GM12878 (cell line): ENCODE measurements around the gene EWSR1.

Source experiments
- ATF2 ChIP-seq: IDR thresholded peaks from 2 replicates; pipeline ENCODE4 v1.6.1; 2012; ENCODE audit warnings: low read length, inconsistent platforms
- BACH1 ChIP-seq: fragments of 450-650 bp; IDR thresholded peaks from 2 replicates; pipeline ENCODE4 v1.6.1; 2017; ENCODE audit warnings: mild to moderate bottlenecking, borderline replicate concordance
- IKZF1 ChIP-seq: fragments of 450-650 bp; conservative IDR thresholded peaks from 2 replicates; pipeline ENCODE4 v1.6.1; 2017; ENCODE audit warnings: antibody characterized with exemption, mild to moderate bottlenecking
- NR2C1 ChIP-seq: fragments of 450-650 bp; IDR thresholded peaks from 2 replicates; pipeline ENCODE4 v1.6.1; 2017; ENCODE audit warnings: antibody characterized with exemption, mild to moderate bottlenecking, moderate library complexity
- POLR2AphosphoS2 ChIP-seq: IDR thresholded peaks from 2 replicates; pipeline ENCODE4 v1.6.1; 2011; ENCODE audit warnings: low read depth, mild to moderate bottlenecking, low read length, improper control_type of control experiment, moderate library complexity
- RBBP5 ChIP-seq: fragments of 200-600 bp; sonication (generic); conservative IDR thresholded peaks from 2 replicates; pipeline ENCODE4 v1.6.1; 2016
- ZNF217 ChIP-seq: fragments of 450-650 bp; IDR thresholded peaks from 2 replicates; pipeline ENCODE4 v1.6.1; 2017; ENCODE audit warnings: antibody characterized with exemption, mild to moderate bottlenecking
- ZNF274 ChIP-seq: IDR thresholded peaks from one replicate; pipeline ENCODE4 v1.8.0; 2011; ENCODE audit not compliant: insufficient read length, insufficient read depth
- TF ChIP-seq, protein P1 (sequence below), 3 experiments: IDR thresholded peaks in 2 of 3; conservative IDR thresholded peaks in 1 of 3; 2 replicates each; pipeline ENCODE4 v1.5.1; 2011; ENCODE audit warnings: low read depth in 3 of 3, low read length in 3 of 3, mild to moderate bottlenecking in 3 of 3, control low read depth in 2 of 3, moderate library complexity in 2 of 3, inconsistent platforms in 1 of 3, mixed read lengths in 1 of 3; ENCODE audit not compliant: control insufficient read depth in 2 of 3, insufficient read depth in 1 of 3; ENCODE audit errors: extremely low read depth in 1 of 3
- TF ChIP-seq, protein P2 (sequence below): fragments of 450-650 bp; formaldehyde crosslinking; IDR thresholded peaks from 2 replicates; pipeline ENCODE4 v1.4.0; 2020; ENCODE audit warnings: mild to moderate bottlenecking, moderate library complexity

DNA sequence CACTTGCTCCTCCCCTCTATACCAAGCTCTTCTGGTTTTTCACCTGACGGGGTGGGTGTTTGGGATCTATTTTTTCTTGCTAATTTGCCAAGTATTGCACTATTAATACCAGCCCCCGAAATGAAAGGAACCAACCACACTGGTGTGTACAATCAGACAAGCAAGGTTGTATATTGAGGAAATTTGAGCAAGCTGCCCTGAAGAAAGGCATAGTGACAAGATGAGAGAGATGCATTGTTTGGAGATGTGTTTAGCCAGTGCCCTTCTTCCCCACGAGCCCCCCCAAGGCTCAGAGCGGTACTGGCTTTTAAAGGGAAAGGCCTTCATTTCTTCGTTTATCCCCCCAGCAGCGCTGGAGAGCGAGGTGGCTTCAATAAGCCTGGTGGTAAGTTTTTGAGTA, 23.1 kb downstream of the EWSR1 start:
- TF ChIP-seq, protein P1, sequence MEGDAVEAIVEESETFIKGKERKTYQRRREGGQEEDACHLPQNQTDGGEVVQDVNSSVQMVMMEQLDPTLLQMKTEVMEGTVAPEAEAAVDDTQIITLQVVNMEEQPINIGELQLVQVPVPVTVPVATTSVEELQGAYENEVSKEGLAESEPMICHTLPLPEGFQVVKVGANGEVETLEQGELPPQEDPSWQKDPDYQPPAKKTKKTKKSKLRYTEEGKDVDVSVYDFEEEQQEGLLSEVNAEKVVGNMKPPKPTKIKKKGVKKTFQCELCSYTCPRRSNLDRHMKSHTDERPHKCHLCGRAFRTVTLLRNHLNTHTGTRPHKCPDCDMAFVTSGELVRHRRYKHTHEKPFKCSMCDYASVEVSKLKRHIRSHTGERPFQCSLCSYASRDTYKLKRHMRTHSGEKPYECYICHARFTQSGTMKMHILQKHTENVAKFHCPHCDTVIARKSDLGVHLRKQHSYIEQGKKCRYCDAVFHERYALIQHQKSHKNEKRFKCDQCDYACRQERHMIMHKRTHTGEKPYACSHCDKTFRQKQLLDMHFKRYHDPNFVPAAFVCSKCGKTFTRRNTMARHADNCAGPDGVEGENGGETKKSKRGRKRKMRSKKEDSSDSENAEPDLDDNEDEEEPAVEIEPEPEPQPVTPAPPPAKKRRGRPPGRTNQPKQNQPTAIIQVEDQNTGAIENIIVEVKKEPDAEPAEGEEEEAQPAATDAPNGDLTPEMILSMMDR (IDR thresholded peaks at IDR 0.05 in 2 of 3, conservative IDR thresholded peaks at IDR 0.05 in 1 of 3; ENCODE audit: control insufficient read depth in 2 of 3, extremely low read depth in 1 of 3, insufficient read depth in 1 of 3, low read depth in 3 of 3, low read length in 3 of 3) = peak in 1 of 3 experiments; percentile 2; a peak in 1 of 6 replicates
- no peak for TF ChIP-seq POLR2AphosphoS2
- TF ChIP-seq ZNF217 = no peak
- TF ChIP-seq ATF2 = no peak
- no peak for TF ChIP-seq NR2C1
- TF ChIP-seq ZNF274 = no peak
- TF ChIP-seq, protein P2, sequence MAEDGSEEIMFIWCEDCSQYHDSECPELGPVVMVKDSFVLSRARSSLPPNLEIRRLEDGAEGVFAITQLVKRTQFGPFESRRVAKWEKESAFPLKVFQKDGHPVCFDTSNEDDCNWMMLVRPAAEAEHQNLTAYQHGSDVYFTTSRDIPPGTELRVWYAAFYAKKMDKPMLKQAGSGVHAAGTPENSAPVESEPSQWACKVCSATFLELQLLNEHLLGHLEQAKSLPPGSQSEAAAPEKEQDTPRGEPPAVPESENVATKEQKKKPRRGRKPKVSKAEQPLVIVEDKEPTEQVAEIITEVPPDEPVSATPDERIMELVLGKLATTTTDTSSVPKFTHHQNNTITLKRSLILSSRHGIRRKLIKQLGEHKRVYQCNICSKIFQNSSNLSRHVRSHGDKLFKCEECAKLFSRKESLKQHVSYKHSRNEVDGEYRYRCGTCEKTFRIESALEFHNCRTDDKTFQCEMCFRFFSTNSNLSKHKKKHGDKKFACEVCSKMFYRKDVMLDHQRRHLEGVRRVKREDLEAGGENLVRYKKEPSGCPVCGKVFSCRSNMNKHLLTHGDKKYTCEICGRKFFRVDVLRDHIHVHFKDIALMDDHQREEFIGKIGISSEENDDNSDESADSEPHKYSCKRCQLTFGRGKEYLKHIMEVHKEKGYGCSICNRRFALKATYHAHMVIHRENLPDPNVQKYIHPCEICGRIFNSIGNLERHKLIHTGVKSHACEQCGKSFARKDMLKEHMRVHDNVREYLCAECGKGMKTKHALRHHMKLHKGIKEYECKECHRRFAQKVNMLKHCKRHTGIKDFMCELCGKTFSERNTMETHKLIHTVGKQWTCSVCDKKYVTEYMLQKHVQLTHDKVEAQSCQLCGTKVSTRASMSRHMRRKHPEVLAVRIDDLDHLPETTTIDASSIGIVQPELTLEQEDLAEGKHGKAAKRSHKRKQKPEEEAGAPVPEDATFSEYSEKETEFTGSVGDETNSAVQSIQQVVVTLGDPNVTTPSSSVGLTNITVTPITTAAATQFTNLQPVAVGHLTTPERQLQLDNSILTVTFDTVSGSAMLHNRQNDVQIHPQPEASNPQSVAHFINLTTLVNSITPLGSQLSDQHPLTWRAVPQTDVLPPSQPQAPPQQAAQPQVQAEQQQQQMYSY (CRISPR knock-in tag) = no peak
- TF ChIP-seq RBBP5 = no peak
- TF ChIP-seq BACH1 = no peak
- no peak for TF ChIP-seq IKZF1
